HG02938 (cell line): Measurements from ENCODE around the gene SRCIN1.

Experiments
- ATAC-seq: cut with Tn5 transposase; IDR thresholded peaks from one replicate; pipeline ENCODE4 v1.9.1; 2021; ENCODE audit warnings: mild to moderate bottlenecking, moderate library complexity; ENCODE audit not compliant: unreplicated experiment

Gene SRCIN1

DNA sequence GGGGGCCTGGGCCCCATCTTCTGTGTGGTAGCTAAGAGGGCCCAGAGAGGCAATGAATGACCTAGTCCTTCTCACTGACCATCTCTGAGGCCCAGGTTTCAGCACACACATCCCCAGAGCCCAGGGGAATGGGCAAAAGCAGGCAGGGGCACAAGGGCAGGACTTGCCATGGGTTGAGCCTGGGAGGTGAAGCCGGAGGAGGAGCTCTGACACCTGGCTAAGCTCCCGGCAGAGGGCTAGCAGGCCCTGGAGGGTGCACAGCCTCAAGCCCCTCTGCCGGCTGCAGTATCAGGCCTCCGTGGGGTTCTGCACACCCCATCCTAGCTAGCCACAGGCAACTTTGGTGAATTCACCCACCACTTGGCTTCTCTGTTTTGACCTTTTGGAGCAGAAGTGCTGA lies 5.3 kb downstream of the SRCIN1 start:
- ATAC-seq: no peak

DNA sequence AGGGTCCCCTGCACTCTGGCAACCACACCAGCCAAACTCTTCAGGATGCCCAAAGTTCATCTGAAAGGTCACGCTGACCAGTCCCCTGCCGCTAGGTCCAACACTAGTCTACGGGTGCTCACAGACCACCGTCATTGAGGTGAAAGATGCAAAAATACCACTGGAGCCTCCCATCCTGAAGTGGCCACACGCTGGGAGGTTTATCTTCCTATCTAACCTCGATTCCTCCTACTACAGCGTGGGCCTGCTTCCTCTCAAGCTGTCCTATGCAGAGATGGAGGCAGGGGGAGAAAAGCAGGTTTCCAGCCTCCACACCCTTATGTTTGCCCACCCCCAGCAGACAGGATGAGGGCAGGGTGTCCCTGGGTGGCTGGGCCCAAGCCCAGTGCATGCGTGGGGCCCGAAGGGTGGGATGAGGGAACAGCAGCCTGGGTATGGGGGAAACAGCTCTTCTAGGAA lies 6.3 kb downstream of the SRCIN1 start:
- ATAC-seq: no peak

DNA sequence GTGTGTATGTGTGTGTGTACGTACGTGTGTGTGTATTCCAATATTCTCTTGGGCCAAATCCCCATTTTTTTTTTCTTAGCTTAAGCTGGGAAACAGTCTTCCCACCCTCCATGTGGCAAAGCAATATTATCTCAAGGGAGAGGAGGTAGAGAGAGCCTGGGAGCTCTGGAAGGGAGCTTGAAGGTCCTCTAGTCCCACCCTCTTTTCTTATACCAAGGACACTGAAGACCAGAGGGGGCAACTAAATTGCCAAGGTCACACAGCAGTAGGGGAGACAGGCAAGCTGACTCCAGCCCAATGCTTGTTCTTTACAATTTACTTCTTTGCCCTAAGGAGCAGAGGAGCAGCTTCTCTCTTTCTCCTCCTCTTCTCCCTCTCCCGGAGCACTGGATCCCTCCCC lies 6.8 kb downstream of the SRCIN1 start:
- no peak for ATAC-seq

DNA sequence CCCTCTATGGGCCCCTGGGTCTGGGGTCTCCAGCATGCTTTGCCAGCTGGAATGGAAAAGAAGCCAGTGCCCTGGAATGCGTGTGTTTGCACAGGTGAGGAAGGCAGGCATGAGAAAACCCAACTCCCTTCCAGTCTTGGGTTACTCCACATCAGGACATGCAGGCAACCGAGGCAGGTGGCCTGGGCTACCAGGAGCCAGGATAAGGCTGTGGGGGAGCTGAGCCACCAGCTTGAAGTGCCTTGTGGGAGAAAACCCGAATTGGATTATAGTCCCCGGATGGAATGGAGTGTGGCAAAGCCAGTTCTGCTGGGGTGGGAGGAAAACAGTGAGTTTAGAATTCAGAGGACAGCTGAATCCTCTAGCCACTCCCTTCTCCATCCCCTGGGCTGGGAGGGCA lies 7.2 kb downstream of the SRCIN1 start:
- ATAC-seq: no peak

DNA sequence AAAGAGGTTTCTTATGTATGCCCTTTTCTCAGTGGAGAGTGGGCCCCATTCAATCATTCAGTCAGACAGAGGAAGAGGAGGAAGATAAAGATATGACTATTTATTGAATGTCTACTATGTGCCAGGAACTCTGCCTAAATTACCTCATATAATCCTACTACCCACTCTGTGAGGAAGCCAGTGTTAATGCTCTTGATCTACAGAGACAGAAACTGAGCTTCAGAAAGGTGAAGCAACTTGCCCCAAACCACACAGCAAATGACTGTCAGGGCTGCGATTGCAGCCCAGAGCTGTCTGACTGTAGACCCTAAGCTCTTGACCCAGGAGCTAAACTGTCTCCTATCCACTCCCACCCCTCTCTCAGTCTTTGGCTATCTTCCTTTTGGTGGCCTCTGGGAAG lies 8.4 kb downstream of the SRCIN1 start:
- no peak for ATAC-seq

DNA sequence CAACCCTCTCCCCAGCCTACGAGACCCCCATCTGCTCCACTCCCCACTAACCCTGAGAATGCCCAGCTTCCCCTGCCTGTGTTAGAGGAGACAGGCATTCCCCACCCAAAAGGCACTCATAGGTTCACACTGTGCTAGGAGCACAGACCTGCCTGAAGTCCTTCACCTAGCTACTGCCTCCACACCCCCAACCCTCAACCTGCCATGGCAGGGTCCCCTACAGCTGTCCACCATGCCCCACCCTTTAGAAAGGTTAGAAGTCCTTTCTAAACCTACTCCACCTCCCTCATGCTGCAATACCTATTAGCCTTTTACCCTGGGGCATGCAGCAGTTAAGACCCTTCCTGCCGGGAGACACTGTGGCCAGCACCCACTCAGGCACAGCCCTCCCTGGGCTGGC lies 9.1 kb downstream of the SRCIN1 start:
- ATAC-seq: no peak

DNA sequence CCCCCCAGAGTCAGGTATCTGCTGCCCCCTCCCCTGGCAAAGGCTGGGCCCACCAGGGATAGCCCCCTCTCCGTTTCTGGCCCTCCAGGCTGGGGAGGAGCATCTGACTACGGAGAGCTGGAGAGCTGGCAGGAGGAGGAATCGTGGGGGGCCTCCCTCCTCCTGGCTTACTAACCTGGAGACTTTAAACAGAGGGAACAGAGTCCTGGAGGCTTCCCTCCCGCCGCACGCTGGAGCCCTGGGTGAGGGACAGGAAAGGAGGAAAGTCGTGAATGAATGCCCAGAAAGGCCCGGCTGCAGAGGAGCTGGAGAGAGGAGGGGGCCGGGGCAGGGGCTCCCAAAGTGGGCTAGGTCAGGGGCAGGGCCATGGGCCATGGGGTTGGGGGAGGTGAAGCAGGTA lies 9.9 kb downstream of the SRCIN1 start:
- no peak for ATAC-seq

DNA sequence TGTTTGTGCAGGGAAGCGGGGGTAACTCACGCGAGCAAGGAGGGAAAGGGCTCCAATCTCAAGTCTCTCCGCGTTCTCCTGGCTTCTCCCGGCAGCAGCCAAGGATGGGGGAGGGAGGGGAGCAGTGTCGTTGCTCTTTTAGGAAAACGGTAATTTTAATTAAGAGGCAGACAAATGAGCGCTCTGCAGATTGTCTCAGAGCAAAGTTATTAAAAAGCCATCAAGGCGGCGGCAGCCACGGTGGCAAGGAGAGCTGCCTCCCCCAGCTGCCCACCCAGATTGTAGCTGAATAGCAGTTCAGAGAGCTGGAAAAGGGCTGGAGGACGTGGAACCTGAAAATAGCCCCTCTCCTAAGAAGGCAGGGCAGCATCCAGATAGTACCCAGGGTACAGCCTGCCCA lies 11.6 kb downstream of the SRCIN1 start:
- no peak for ATAC-seq

DNA sequence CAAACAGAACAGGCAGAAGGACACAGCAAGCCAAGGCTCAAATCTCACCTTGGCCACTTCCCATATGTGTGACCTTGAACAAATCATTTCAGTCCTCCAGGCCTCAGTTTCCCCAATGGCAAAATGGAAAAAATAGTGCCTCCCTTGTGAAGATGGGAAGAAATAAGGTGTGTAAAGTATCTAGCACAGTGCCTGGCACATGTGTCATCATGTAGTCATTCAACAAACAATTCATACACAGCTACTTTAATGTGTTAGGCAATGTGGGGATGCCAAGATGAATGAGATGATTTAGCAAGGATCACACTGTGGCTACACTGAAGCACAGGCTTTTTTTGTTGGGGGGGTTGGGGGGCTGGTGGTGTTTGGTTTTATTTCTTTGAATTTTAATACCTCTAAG lies 13.3 kb downstream of the SRCIN1 start:
- no peak for ATAC-seq

DNA sequence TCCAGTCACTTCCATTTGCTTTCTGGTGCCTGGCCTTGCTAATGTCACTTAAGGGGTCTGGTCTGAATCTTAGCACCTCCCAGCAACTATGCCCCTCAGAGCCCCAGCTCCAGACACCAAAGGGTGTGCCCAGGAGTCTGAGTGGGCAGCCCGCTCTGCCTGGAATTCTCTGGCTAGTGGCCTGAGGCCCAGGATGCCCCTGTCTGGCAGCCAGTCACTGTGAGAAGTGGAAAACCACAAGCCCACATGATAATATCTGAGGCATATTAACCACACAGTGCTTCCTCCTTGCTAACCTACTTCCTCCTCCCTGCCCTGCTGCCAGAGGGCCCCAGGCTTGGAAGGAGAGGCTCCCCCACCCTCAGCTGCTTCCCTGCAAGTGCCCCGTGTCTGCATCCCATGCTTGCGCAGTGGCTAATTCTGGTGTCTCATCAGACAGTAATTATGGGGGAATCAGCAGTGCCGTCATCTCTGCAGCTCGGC lies 14.0 kb downstream of the SRCIN1 start:
- no peak for ATAC-seq

DNA sequence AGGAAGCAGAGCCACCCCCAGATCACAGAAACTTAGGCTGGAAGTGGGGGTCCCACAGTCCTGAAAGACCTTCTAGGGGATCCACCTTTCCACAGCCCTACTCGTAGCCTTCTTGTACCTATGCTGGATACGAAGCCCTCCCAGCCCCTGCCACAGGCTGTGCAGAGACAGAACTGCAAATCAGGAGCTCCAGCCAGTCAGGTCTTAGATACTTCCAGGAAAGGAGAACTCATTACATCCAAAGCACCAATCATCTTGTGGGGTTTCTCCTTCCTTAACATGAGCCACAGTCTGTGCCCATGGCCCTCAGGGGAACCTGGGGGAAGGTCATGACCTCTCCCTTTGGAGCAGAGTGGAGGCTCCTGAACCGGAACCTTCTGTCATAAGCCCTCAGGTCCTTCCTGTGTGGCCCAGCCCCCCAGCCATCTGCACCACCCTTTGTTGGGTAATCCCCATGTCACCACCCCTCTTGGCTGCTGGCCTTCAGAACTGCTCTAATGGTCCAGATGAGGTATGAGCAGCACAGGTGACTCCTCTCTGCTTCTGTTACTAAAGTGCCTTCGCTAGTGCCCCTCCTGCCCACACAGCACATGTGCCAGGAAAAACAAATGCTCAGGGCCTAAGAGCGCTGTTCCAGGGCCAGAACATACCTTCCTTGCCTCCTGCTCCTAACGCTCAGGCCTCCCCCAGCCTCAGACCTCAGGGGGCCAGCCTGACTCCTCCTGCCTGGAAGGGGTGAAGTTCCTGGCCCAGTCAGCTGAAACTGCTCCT lies 14.6 kb downstream of the SRCIN1 start:
- no peak for ATAC-seq

DNA sequence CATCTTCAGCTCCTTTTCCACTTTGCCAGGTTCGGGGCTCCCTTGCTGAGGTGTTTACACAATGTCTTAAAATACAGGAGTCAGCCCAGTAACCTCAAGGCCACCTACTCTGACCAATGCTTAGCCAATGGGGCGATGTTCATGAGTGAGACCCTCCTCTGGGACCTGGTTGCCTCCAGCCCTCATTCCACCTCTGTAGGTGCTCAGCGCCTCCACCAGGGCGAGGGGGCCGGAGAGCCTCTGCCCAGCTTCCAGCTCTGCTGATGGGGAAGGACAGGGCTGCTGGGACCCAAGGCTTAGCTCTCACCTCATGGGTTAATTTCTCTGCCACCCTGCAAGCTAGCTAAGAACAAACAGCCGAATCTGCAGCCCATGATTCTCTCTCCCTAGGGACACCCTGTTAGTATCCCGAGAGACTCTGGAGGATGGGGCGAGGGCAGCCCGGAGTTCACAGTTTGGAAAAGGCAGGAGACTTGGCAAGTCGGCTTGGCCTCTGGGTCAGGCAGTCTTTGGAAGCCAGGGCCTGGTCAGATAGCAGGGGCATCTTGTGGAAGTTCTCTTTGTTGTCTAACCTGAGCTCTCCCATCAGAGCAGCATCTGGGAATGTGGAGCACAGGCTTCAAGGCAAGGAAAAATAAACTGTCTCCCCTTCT lies 16.2 kb downstream of the SRCIN1 start:
- no peak for ATAC-seq

DNA sequence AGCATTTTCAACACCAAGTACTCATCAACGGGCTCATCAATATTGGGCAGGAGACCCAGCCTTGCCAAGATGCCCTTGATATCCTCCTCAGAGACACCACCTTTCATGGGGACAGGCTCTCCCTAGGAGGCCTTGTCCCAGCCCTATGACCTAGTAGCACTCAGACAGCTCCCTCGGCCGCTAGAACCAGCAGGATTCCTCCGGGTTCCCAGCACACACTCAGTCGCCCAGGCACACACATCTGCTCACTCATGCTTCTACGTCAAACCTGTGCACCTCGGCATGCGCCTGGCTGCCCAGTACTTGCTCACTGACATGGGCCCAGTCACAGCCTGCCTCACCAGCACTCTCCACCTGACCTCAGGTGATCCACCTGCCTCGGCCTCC lies 17.0 kb downstream of the SRCIN1 start:
- ATAC-seq: no peak

DNA sequence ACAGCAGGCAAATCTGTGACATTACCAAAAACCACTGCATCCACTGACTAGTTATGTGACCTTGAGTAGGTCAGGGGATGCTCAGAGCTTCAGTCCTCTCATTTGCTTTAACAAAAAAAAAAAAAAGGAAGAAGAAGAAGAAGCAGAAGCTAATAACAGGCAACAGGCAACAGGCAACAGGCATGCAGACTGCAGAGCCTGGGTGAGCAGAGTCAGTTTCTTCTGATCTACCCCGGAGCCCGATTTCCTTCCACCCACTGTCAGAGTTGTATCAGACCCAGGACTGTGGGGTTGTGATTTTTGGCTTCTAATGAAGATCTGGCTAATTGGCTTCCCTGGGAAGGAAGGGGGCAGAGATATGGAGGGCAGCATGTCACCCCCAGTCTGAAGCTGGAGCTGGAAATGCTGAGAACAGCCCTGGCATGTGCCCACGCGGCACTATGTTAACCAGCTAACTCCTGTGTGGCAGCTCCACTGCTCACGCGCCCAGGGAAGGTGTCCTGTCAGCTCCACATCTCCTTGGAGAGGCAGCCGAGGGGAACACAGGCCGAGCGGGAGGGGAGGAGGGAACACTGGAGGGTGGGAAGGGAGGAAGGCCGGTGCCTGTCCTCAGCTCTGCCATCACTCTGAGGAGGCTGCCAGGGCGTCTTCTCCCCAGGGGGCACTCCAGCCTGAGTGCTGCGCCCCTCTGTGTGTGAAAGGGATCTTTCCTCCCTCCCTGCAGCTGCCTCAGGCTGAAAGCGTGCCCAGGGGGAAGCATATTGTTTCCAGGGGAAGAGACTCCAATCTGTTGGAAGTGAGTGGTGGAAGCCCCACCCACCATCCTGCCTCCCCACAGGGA lies 17.6 kb downstream of the SRCIN1 start:
- no peak for ATAC-seq

DNA sequence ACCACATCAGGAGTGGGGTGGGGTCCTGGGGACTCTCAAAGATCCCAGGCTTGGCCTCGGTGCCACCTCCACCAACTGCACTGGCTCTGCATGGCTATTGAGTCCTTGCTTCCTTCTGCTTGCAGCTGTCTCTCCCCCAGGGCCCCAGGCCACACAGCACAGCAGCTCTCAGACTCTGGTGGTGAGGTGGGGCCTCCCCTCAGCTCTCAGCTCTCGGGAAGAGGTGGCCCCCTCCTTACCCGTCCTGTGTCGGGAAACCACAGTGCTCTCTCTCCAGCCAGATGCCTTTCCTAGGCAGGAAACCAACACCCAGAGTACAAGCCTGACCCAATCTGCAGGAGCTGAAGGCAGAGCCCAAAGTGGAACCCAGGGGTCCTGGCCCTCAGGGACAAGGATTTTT lies 18.5 kb downstream of the SRCIN1 start:
- no peak for ATAC-seq

DNA sequence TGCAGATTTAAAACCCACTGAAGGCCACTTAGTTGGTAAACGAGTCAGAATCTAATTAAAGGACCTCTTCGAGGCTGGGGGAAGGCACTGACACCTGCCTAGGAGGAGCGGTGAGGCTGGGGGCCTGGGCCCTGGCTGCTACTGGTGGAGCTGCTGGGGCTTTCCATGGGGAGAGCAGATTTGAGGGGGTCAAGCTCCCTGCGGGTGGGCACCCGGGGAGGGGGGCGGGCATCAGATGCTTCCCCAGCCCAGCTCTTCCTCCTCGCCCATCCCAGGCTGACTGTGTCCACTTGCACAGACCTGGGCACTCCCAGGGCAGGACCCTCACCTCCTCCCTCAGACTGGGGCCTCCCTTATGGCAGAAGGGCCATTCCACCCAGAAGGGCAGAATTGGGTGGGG lies 19.0 kb downstream of the SRCIN1 start:
- ATAC-seq: no peak

DNA sequence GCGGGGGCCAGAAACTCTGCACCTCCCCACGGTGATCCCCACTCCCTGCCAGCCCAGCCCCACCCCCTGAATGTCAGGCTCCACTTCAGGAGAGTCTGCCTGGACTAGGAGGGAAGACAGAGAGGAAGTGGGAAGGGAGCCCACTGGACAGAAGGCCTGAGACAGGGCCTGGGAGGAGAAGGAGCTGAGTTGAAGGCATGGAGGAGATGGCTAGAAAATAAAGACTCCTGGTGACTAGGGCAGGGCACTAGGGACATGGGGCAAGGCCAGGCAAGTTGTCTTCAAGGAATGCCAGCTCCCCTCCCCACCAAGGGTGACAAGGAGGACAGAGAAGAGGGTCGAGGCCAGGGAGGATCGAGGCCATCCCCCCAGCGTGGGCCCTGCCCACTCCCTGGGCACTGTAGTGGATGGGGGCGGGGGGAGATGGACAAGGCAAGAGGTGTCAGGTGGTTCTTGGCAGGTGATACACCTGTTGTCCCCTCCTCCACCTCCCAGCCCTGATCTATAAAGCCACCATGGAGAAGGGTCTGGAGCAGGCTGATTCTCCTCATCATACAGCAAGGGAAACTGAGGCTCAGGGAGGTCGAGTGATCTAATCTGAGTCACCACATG lies 19.7 kb downstream of the SRCIN1 start:
- no peak for ATAC-seq

DNA sequence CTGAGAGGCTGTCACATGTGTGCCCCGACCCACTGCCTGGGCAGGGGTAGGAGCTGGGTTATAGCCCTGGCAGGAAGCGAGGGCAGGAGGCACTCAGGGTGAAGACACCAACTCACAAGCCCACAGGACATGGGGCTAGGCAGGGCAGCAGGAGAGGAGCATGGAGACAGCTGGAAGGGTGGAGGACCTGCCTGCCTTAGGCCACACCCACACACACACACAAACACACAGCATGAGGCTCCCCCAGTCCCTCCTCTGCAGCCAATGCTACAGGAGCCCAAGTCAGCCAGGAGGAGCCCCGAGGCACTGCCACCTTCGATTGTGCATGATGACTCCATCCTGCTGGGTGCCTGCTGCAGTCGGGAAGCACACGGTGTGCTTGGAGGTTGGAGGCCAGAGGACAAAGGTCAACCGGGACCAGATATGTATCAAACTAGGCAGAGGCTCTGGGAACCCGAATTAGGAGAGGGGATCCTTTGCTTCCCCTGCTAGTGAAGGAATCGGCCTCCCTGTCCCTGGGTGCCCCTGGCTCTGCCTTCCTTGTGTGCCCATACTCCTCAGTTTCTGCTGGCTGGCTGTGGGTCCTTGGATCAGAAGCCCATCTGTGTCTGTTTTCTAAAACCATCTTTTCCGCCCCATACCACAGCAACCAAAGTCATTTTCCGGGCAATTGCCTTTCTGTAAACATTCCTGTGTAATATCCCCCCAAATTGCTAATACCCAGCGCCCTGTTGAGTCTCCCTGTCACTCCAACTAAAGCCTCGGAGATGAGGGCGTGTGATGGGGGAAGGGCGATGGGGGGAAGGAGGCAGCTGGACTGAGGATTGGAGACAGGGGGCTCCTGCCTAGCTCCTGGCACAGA lies 20.5 kb downstream of the SRCIN1 start:
- no peak for ATAC-seq

DNA sequence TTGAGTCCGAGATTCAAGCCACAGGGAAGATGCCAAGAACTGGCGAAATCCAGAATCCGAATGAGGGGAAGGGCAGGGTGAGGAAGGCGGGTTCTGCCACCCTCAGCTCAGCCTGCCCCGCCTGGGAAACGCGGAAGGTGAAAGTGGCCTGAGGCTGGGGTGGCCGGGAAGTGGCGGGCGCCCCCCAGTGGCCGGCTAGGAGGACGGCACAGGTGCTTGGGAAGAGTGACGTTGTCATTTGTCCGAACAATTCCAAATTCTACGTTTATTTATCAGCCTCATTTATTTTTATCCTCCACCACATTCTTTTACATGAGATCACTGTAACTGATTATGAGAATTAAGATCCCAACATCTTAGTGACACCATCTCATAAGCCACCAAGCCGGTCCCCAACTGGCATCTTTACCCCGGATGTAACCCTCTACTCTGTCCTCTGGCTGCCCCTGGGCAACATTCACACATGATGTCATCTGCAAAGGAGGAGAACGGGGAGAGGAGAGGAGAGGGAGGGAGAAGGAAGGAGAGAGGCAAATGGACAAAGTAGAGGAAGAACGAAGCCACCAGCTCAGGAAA lies 21.3 kb downstream of the SRCIN1 start:
- no peak for ATAC-seq

DNA sequence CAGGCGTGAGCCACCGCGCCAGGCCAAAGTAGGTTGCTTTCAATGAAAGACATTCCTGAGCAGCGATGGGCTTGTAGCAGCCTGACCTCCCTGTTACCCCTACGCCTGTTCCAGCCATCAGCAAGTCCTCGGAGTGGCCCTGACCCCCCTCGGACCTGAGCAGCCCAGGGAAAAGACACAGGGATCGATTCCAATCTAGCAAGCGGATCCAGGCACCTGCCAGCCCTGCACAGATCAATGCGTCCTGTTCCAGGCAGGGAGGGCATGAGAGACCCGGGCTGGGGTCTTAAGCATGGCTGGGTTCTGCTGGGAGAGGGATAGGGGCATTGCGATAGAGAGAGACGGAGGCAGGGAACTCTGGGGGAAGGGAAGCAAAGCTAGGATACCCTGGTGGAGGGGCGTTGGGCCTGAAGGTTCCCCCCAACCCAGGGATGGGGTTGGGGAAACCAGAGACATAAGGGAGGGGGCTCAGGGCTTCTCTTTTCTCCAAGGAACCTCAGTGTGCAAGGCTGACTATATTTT lies 21.9 kb downstream of the SRCIN1 start:
- ATAC-seq: no peak
